ENCODE measurements around the gene LSP1. TPM values are rescaled to one million over a fixed set of nuclear protein-coding genes. Genes with fewer than 3 reads are reported as not detected.

The LSP1 gene
- total and polyA plus RNA-seq, 5 donors: 7.6 to 18.3 (median 13.8) TPM

Small RNAs within 50 kb of the gene (microRNA-seq; reads per million reads assigned to microRNA genes)
- gene MIR4298 (0 reads per million in 2 donors), gene MIR7847 (0 to 0.54 reads per million in 2 donors)

Other genes starting within 250 kb of the LSP1 start
- gene KRTAP5-3, start 244.6 kb upstream of the LSP1 start, total RNA-seq: not detected
- not detected for gene KRTAP5-3, start 244.6 kb upstream of the LSP1 start, polyA plus RNA-seq
- not detected for gene KRTAP5-4, start 230.9 kb upstream of the LSP1 start, total RNA-seq
- not detected for gene KRTAP5-4, start 230.9 kb upstream of the LSP1 start, polyA plus RNA-seq
- not detected for gene KRTAP5-5, start 223.3 kb upstream of the LSP1 start, total RNA-seq
- not detected for gene KRTAP5-5, start 223.3 kb upstream of the LSP1 start, polyA plus RNA-seq
- gene KRTAP5-6, start 155.9 kb upstream of the LSP1 start, total RNA-seq: not detected
- not detected for gene KRTAP5-6, start 155.9 kb upstream of the LSP1 start, polyA plus RNA-seq
- 1 to 10 TPM in 1 of 4 donors, under 1 TPM in 3; 0.48 to 1.0 (median 0.59) TPM for gene IFITM10, start 102.5 kb upstream of the LSP1 start, total RNA-seq
- 0.25 TPM for gene IFITM10, start 102.5 kb upstream of the LSP1 start, polyA plus RNA-seq
- gene CTSD, start 89.2 kb upstream of the LSP1 start, total RNA-seq: 100 to 1,000 TPM; 674 to 717 (median 700) TPM
- gene CTSD, start 89.2 kb upstream of the LSP1 start, polyA plus RNA-seq: 748 TPM
- gene SYT8, start 18.1 kb upstream of the LSP1 start, total RNA-seq: not detected
- not detected for gene SYT8, start 18.1 kb upstream of the LSP1 start, polyA plus RNA-seq
- gene TNNI2, start 14.1 kb upstream of the LSP1 start, total RNA-seq: not detected
- not detected for gene TNNI2, start 14.1 kb upstream of the LSP1 start, polyA plus RNA-seq
- under 1 TPM; 0.11 to 0.82 (median 0.24) TPM for gene PRR33, start 38.8 kb downstream of the LSP1 start, total RNA-seq
- 0.81 TPM for gene PRR33, start 38.8 kb downstream of the LSP1 start, polyA plus RNA-seq
- gene TNNT3, start 66.6 kb downstream of the LSP1 start, total RNA-seq: 10 to 100 TPM in 3 of 4 donors, 1 to 10 TPM in 1; 9.0 to 58.7 (median 34.1) TPM
- gene TNNT3, start 66.6 kb downstream of the LSP1 start, polyA plus RNA-seq: 63.1 TPM
- gene MRPL23, start 94.2 kb downstream of the LSP1 start, total RNA-seq: 100 to 1,000 TPM in 1 of 4 donors, 10 to 100 TPM in 3; 47.1 to 102 (median 74.8) TPM
- 108 TPM for gene MRPL23, start 94.2 kb downstream of the LSP1 start, polyA plus RNA-seq
- gene H19, start 144.8 kb downstream of the LSP1 start, total RNA-seq: 100 to 1,000 TPM; 279 to 500 (median 401) TPM
- 813 TPM for gene H19, start 144.8 kb downstream of the LSP1 start, polyA plus RNA-seq

All from right cardiac atrium (tissue), 5 donors.